K562 (cell line): Measurements from ENCODE around the gene MRNIP.

ENCODE experiments used
- CEBPB ChIP-seq: fragments of 450-650 bp; IDR thresholded peaks from 2 replicates; pipeline ENCODE4 v1.6.1; 2016; ENCODE audit warnings: missing genetic modification characterization, missing compliant biosample characterization
- ERF ChIP-seq: fragments of 450-650 bp; formaldehyde crosslinking; IDR thresholded peaks from 2 replicates; pipeline ENCODE4 v1.4.0; 2020; ENCODE audit warnings: mild to moderate bottlenecking, mixed read lengths
- MAZ ChIP-seq, 2 experiments: fragments of 450-650 bp in 1 of 2; sonication (generic) in 1 of 2; formaldehyde crosslinking; IDR thresholded peaks in 1 of 2; conservative IDR thresholded peaks in 1 of 2; 2 replicates each; pipeline versions ENCODE4 v1.4.0 to v1.5.0; 2020; ENCODE audit warnings: mild to moderate bottlenecking in 1 of 2, missing genetic modification reagents in 1 of 2
- NFIC ChIP-seq: fragments of 450-650 bp; IDR thresholded peaks from 2 replicates; pipeline ENCODE4 v1.6.1; 2017; ENCODE audit warnings: mild to moderate bottlenecking, inconsistent platforms
- PATZ1 ChIP-seq: fragments of 250-450 bp; sonication (Bioruptor Pico); IDR thresholded peaks from 2 replicates; pipeline ENCODE4 v1.5.0; 2020; ENCODE audit warnings: mild to moderate bottlenecking, borderline replicate concordance
- POU5F1 ChIP-seq: fragments of 150-350 bp; IDR thresholded peaks from 2 replicates; pipeline ENCODE4 v1.6.1; 2014; ENCODE audit warnings: borderline replicate concordance, low read length, low read depth, mild to moderate bottlenecking; ENCODE audit not compliant: partially characterized antibody
- ZHX1 ChIP-seq: fragments of 150-350 bp; conservative IDR thresholded peaks from 2 replicates; pipeline ENCODE4 v1.6.1; 2014; ENCODE audit warnings: low read length
- ZNF175 ChIP-seq: fragments of 200-800 bp; sonication (Bioruptor generic); IDR thresholded peaks from 2 replicates; pipeline ENCODE4 v1.6.1; 2016; ENCODE audit warnings: low read depth, mild to moderate bottlenecking, missing genetic modification characterization, missing compliant biosample characterization

- TF ChIP-seq ERF (CRISPR knock-in tag) (no peak), ZNF175 (CRISPR knock-in tag) (no peak), POU5F1 (no peak), NFIC (no peak), CEBPB (tag) (no peak), ZHX1 (no peak), PATZ1 (no peak), MAZ (CRISPR knock-in tag; conservative IDR thresholded peaks at IDR 0.05 in 1 of 2, IDR thresholded peaks at IDR 0.05 in 1 of 2) (no peak)
Measured at GRCh38 chr5:179833709-179834070, 24.9 kb downstream of the MRNIP start.
